ENCODE measurements around the gene KCNK17. TPM values are rescaled to one million over a fixed set of nuclear protein-coding genes. Genes with fewer than 3 reads are reported as not detected.

KCNK17 gene
- total RNA-seq, 4 donors from 2014 or later = 0.67 to 2.1 (median 1.7) TPM; not detected in 1

DNA sequence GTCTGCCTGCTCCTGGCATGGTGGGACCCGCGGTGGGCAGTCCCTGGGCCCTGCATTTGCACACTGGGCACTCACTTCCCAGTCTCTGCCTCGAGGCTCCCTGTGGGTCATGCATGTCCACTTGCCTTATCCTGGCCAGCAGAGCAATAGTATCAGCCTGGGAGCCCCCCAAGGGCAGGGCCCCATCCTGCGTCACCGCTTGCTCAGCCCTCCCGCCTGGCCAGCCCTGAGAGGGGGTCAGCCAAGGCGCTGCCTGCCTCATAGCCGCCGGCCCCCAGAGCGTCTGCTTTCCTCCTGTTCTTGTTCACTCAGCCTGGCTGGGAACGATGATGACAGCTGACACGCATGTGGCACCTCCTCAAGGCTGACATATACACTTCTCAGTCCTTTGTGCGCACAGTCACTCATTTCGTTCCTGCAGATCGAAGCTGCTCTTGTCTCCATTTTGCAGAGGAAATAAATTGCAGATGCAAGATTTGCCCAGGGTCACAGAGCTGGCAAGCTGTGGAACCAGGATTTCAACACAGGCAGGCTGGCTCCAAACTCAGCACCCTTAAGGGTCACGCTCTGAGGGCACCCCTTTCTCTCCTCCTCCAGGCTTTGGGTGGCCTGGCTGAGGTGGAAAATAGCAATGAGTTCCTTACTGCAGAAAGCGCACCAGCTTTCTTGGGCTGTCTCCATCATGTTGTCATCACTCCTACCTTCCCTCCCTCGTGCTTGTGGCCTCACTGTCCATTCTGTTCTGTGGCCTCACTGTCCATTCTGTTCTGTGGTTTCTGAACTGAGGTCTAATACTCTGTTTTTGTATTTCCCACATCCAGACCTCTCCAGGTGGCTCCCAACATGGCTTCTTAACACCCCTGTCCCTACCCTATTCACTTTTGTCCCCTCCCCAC is 17.2 kb downstream of the KCNK17 start:
- TF ChIP-seq, protein P1, sequence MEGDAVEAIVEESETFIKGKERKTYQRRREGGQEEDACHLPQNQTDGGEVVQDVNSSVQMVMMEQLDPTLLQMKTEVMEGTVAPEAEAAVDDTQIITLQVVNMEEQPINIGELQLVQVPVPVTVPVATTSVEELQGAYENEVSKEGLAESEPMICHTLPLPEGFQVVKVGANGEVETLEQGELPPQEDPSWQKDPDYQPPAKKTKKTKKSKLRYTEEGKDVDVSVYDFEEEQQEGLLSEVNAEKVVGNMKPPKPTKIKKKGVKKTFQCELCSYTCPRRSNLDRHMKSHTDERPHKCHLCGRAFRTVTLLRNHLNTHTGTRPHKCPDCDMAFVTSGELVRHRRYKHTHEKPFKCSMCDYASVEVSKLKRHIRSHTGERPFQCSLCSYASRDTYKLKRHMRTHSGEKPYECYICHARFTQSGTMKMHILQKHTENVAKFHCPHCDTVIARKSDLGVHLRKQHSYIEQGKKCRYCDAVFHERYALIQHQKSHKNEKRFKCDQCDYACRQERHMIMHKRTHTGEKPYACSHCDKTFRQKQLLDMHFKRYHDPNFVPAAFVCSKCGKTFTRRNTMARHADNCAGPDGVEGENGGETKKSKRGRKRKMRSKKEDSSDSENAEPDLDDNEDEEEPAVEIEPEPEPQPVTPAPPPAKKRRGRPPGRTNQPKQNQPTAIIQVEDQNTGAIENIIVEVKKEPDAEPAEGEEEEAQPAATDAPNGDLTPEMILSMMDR (IDR thresholded peaks at IDR 0.05) = no peak
- TF ChIP-seq POLR2A (IDR thresholded peaks at IDR 0.05) = no peak
- Histone ChIP-seq H3K36me3 (no peaks in the 10 kb centered on the region), H3K4me1 (no peaks in the 10 kb centered on the region), H3K9me3 (no peaks in the 10 kb centered on the region), H3K4me3 (no peak overlapping the region), H3K27me3 (no peaks in the 10 kb centered on the region), H3K27ac (no peak overlapping the region)
- no peak for DNase-seq

DNA sequence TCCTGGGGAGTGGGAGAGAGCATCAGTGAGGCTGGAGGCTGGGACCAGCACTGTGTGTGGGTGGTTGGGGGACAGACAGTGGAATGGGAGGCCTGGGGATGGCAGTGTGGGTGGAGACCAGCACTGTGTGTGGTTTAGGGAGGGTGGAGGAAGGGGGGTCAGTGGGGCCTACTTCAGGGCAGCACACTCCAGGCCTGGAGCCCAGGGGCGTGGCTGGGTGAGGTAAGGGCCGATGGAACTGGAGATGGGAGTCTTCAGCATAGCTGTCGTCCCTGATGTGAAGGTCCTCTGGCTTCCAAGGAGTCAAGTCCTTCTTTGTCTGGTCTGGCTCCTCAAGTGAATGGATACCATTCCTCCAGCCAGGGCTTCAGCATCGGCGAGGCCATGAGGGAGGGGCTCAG is 18.6 kb downstream of the KCNK17 start:
- Histone ChIP-seq H3K27ac (no peak overlapping the region), H3K36me3 (no peaks in the 10 kb centered on the region), H3K4me1 (no peaks in the 10 kb centered on the region), H3K27me3 (no peaks in the 10 kb centered on the region), H3K4me3 (no peak overlapping the region), H3K9me3 (no peaks in the 10 kb centered on the region)
- peak in 1 of 3 donors; percentile 58 for DNase-seq
- no peak for TF ChIP-seq POLR2A (IDR thresholded peaks at IDR 0.05)
- TF ChIP-seq, protein P1 (IDR thresholded peaks at IDR 0.05) = no peak

DNA sequence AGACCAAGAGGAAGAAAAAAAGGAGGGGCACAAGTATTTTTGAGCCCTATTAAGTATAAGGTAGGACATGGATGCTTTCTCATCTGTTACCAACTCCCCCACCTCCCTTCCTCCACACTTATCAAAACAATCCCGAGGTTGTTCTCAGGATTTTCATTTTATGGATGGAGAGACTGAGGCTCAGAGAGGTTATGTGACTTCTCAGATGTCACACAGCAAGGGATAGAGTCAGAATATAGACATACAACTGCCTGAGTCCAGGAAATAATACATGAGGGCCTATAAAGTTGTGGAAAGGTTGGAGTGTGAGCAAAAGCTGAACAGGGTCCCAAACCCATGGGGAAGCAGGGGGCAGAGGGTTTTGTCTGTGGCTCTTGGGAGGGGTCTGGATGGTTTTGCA is 19.3 kb downstream of the KCNK17 start:
- H3K36me3 ChIP-seq = no peaks in the 10 kb centered on the region
- no peaks in the 10 kb centered on the region for H3K27me3 ChIP-seq
- DNase-seq = no peak
- no peaks in the 10 kb centered on the region for H3K4me1 ChIP-seq
- no peak overlapping the region for H3K4me3 ChIP-seq
- no peak overlapping the region for H3K27ac ChIP-seq
- H3K9me3 ChIP-seq = no peaks in the 10 kb centered on the region
- no peak for TF ChIP-seq POLR2A (IDR thresholded peaks at IDR 0.05)
- TF ChIP-seq, protein P1 (IDR thresholded peaks at IDR 0.05) = no peak

DNA sequence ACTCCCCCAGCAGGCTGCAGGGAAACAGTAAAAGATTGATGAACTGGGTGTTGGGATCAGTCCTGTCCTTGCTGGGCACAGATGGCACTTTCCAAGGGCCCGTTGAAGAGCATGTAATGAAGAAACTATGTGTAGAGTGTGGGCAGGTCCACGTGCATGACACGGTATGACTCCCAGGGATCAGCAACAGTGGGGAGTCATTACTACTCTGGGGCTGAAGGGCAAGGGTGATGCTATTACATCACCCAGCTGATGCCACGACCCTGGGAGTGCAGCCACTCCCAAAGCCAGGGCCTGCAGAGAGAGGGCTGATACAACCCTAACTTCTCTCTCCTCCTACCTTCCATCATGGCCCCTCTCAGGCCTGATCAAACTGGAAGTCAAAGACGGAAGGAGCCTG is 20.1 kb downstream of the KCNK17 start:
- peak overlapping the region in 1 of 4 donors; percentile 67 for H3K27ac ChIP-seq
- no peak overlapping the region for H3K4me3 ChIP-seq
- H3K4me1 ChIP-seq = no peaks in the 10 kb centered on the region
- TF ChIP-seq, protein P1 (IDR thresholded peaks at IDR 0.05) = no peak
- TF ChIP-seq POLR2A (IDR thresholded peaks at IDR 0.05) = peak in 1 of 2 donors; percentile 62
- no peaks in the 10 kb centered on the region for H3K36me3 ChIP-seq
- peak in 1 of 3 donors; percentile 80 for DNase-seq
- no peaks in the 10 kb centered on the region for H3K9me3 ChIP-seq
- H3K27me3 ChIP-seq = no peaks in the 10 kb centered on the region

DNA sequence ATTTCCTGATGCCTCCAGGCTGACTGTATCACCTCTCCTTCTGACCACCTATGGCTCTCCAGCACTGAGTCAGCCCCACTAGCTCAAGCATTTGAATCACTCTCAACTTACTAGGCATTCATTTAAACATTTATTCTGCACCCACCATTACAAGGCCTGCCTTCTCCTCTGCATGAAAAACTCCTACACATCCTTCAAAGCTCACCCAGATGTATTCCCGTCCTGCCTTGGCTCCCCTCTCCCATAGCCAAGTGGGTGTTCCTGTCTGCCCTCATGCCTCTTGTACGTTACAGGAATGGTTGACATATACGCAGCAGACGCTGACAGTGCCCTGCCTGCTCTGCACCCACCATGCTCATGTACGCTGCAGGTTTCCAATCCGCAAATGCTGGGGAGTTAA is 21.6 kb downstream of the KCNK17 start:
- no peak for TF ChIP-seq POLR2A (IDR thresholded peaks at IDR 0.05)
- TF ChIP-seq, protein P1 (IDR thresholded peaks at IDR 0.05) = no peak
- H3K9me3 ChIP-seq = no peaks in the 10 kb centered on the region

More for the DNA sequence above, 21.6 kb downstream of the KCNK17 start:
- DNase-seq = no peak
- Histone ChIP-seq H3K4me1 (no peaks in the 10 kb centered on the region), H3K27ac (no peak overlapping the region), H3K36me3 (no peaks in the 10 kb centered on the region), H3K27me3 (no peaks in the 10 kb centered on the region), H3K4me3 (no peak overlapping the region)

All from Peyer's patch (tissue), 4 donors.